HUES48 (cell line): ENCODE results near the gene ZNF711.
"Not testable (repeated sequence)": the region's sequence is repeated elsewhere in the genome, so short reads cannot be mapped to it uniquely, and the experiment has no call there.

ENCODE experiments used
- H3K27ac ChIP-seq: one replicate; pipeline ENCODE4 v1.7.0; 2013; ENCODE audit warnings: low read depth, low read length, inconsistent platforms
- H3K27me3 ChIP-seq: 2 replicates; pipeline ENCODE4 v1.6.1; 2013; ENCODE audit warnings: mild to moderate bottlenecking, low read length; ENCODE audit not compliant: control insufficient read depth, insufficient read depth
- H3K36me3 ChIP-seq: 2 replicates; pipeline ENCODE4 v1.6.1; 2013; ENCODE audit warnings: low read length; ENCODE audit not compliant: control insufficient read depth, insufficient read depth
- H3K4me1 ChIP-seq: 2 replicates; pipeline ENCODE4 v1.6.1; 2013; ENCODE audit warnings: mild to moderate bottlenecking, low read length; ENCODE audit not compliant: control insufficient read depth, insufficient read depth
- H3K4me3 ChIP-seq: 2 replicates; pipeline ENCODE4 v1.5.1; 2013; ENCODE audit warnings: mild to moderate bottlenecking, low read depth, low read length
- H3K9ac ChIP-seq: 2 replicates; pipeline ENCODE4 v1.6.1; 2013; ENCODE audit warnings: mild to moderate bottlenecking, low read depth, low read length, moderate library complexity
- H3K9me3 ChIP-seq: 2 replicates; pipeline ENCODE4 v1.6.1; 2013; ENCODE audit warnings: low read length; ENCODE audit not compliant: control insufficient read depth, insufficient read depth

ZNF711 gene

DNA sequence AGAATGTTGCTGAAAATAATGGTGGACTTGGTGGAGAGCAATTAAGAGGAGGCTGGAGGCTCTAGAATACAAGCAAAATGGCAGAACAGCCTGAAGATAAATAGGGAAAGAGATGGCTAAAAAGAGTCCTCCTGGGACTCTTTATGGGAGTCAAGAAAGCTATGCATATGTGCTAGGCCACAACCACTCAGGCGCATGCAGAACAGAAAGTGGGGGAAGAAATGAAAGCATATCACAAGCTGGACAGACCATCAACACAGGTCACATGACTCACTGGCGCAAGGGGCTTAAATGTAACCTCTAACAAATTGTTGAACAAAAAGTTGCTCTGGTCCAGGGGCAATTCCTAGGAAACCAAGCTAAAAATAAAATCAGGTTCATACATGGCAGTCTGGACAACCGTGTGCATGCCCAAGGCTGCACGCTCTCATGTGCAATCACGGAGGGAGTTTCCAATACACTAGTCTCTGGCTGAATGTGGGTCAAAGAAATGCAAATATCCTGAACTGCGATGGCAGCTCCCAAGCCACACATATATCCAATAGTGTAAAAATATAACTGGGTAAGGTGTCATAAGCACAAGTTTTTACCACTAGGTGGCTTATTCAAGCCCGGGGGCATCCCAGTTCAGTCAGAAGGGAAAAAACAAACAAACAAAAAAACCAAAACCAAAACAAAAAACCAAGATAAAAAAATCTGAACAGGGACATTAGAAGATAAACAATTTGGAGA, 45.4 kb downstream of the ZNF711 start:
- no peak overlapping the region for H3K4me3 ChIP-seq
- H3K9me3 ChIP-seq, result peaks cover 16% of the 10 kb centered on the region
- H3K27ac ChIP-seq, result no peak overlapping the region
- no peaks in the 10 kb centered on the region for H3K27me3 ChIP-seq
- no peak overlapping the region for H3K9ac ChIP-seq
- no peaks in the 10 kb centered on the region for H3K4me1 ChIP-seq
- H3K36me3 ChIP-seq, result no peaks in the 10 kb centered on the region

- Histone ChIP-seq H3K27me3 (no peaks in the 10 kb centered on the region), H3K9me3 (peaks cover 5% of the 10 kb centered on the region; the same call in 1 of the 2 replicates), H3K9ac (no peak overlapping the region), H3K4me1 (no peaks in the 10 kb centered on the region), H3K36me3 (no peaks in the 10 kb centered on the region), H3K27ac (no peak overlapping the region), H3K4me3 (no peak overlapping the region)
Observed at GRCh38 chrX:85303544-85303943, 59.8 kb downstream of the ZNF711 start.

DNA sequence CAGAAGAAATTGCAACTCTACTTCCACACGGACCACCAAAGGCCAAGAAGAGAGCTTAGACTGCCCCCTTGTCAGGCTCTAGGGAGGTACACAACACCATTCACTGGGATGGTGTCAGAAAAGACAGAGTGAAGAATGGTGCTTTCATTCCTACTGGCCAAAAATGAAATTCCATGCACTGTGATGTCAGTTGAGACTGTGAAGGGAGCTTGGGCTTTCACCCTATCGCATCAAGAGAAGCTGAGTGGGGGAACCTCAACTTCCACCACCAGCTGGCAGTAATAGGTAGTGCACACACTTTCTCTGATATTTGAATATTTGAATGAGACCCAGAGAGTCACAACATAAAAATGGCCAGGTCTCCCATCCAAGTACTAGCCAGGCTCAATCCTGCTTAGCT, 65.9 kb downstream of the ZNF711 start:
- no peak overlapping the region for H3K9ac ChIP-seq
- no peaks in the 10 kb centered on the region; the same call in 1 of the 2 replicates for H3K9me3 ChIP-seq
- H3K36me3 ChIP-seq, result no peaks in the 10 kb centered on the region
- no peak overlapping the region for H3K27ac ChIP-seq
- no peaks in the 10 kb centered on the region for H3K4me1 ChIP-seq
- H3K27me3 ChIP-seq, result no peaks in the 10 kb centered on the region
- H3K4me3 ChIP-seq, result no peak overlapping the region

GRCh38 chrX:85311348-85311747, 67.6 kb downstream of the ZNF711 start:
- not testable (repeated sequence) for H3K27me3 ChIP-seq, H3K4me3 ChIP-seq, H3K27ac ChIP-seq, H3K4me1 ChIP-seq, H3K36me3 ChIP-seq, H3K9me3 ChIP-seq, H3K9ac ChIP-seq
